ENCODE results near the gene NVL. TPM values are rescaled to one million over a fixed set of nuclear protein-coding genes. Genes with fewer than 3 reads are reported as not detected.

NVL gene
- polyA plus RNA-seq, 1 donor from 2014 or later: 77.3 TPM

DNA sequence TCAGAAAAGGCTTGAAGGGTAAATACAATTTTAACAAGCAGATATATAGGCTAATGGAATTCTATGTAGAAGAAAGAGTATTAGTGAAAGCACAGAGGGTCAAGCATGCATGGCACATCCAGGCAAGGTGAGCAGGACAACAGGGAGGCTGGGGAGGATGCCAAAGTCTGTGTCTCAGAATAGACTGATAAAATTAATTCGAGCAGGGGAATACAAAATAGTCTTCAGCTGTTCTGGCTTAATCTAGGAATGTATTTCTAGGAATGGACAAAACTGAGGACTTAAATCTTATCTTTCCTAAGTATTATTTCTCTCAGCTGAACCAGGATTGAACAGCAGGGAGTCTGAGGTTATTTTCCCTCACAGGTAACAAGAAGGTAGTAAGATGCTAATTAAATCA is 35.2 kb downstream of the NVL start:
- Histone ChIP-seq H3K9ac (ENCODE audit: low read length) (no peak overlapping the region), H3K9me3 (ENCODE audit: low read length) (no peaks in the 10 kb centered on the region), H2AFZ (ENCODE audit: low read depth, low read length) (no peak overlapping the region), H3K27me3 (ENCODE audit: insufficient read depth, low read depth, low read length) (no peaks in the 10 kb centered on the region), H3K9me2 (ENCODE audit: insufficient read depth, low read length) (no peaks in the 10 kb centered on the region), H3K4me2 (ENCODE audit: low read length) (no peak overlapping the region), H3K4me3 (ENCODE audit: low read length) (no peak overlapping the region), H3K79me2 (replicated peaks; ENCODE audit: insufficient read depth, low read length) (no peaks in the 10 kb centered on the region), H3F3A (ENCODE audit: insufficient read depth, low read length, poor library complexity, severe bottlenecking) (no peaks in the 10 kb centered on the region), H3K36me3 (ENCODE audit: insufficient read depth, low read length) (peaks cover 4% of the 10 kb centered on the region), H4K20me1 (ENCODE audit: insufficient read depth) (no peaks in the 10 kb centered on the region), H3K27ac (ENCODE audit: low read length) (no peak overlapping the region)
- no peak for TF ChIP-seq POLR2AphosphoS5 (IDR thresholded peaks at IDR 0.05)
- no peak for TF ChIP-seq REST (IDR thresholded peaks at IDR 0.05; ENCODE audit: borderline replicate concordance)

- no peaks in the 10 kb centered on the region for H3K9me3 ChIP-seq (ENCODE audit: low read length)
- H3K27me3 ChIP-seq (ENCODE audit: insufficient read depth, low read depth, low read length): no peaks in the 10 kb centered on the region
- H3F3A ChIP-seq (ENCODE audit: insufficient read depth, low read length, poor library complexity, severe bottlenecking): no peaks in the 10 kb centered on the region
- H4K20me1 ChIP-seq (ENCODE audit: insufficient read depth): no peaks in the 10 kb centered on the region
- TF ChIP-seq SMC3 (conservative IDR thresholded peaks at IDR 0.05; ENCODE audit: poor library complexity) (no peak), POLR2AphosphoS5 (IDR thresholded peaks at IDR 0.05) (no peak), TAF1 (IDR thresholded peaks at IDR 0.05; ENCODE audit: low read depth) (no peak), CTCF (IDR thresholded peaks at IDR 0.05; ENCODE audit: poor library complexity, severe bottlenecking) (no peak), RAD21 (conservative IDR thresholded peaks at IDR 0.05) (no peak), REST (IDR thresholded peaks at IDR 0.05; ENCODE audit: borderline replicate concordance) (no peak), EZH2 (IDR thresholded peaks at IDR 0.05; ENCODE audit: borderline replicate concordance, insufficient read depth, low read length, poor library complexity, severe bottlenecking) (no peak), EP300 (conservative IDR thresholded peaks at IDR 0.05; ENCODE audit: poor library complexity, severe bottlenecking) (no peak), MXI1 (conservative IDR thresholded peaks at IDR 0.05; ENCODE audit: poor library complexity, severe bottlenecking) (no peak)
- no peak overlapping the region for H2AFZ ChIP-seq (ENCODE audit: low read depth, low read length)
- no peaks in the 10 kb centered on the region for H3K9me2 ChIP-seq (ENCODE audit: insufficient read depth, low read length)
- no peak overlapping the region for H3K4me2 ChIP-seq (ENCODE audit: low read length)
- no peak overlapping the region for H3K9ac ChIP-seq (ENCODE audit: low read length)
- H3K79me2 ChIP-seq (replicated peaks; ENCODE audit: insufficient read depth, low read length): no peaks in the 10 kb centered on the region
- no peak overlapping the region for H3K27ac ChIP-seq (ENCODE audit: low read length)
- peaks cover 7% of the 10 kb centered on the region for H3K36me3 ChIP-seq (ENCODE audit: insufficient read depth, low read length)
- H3K4me3 ChIP-seq (ENCODE audit: low read length): no peak overlapping the region
Observed at GRCh38 chr1:224292419-224292818, 37.6 kb downstream of the NVL start.

Data from neural cell (in vitro differentiated cells).